Activated CD4-positive, alpha-beta memory T cell treated with anti-CD3 and anti-CD28 coated beads for 36 hours (primary cell): ENCODE results near the gene FKBP5. TPM values are rescaled to one million over a fixed set of nuclear protein-coding genes. Genes with fewer than 3 reads are reported as not detected.

Source experiments
- CTCF ChIA-PET: fragments of 350-600 bp; sonication (Branson Sonifier 250); formaldehyde crosslinking; loops from one replicate; lab custom pipeline; 2021; ENCODE audit warnings: antibody characterized with exemption, inconsistent platforms; lab: Charles Lee
- POLR2A ChIA-PET: fragments of 350-600 bp; sonication (Branson Sonifier 250); formaldehyde crosslinking; loops from one replicate; lab custom pipeline; 2021; ENCODE audit warnings: antibody characterized with exemption; lab: Charles Lee
- DNase-seq: peaks from one replicate; pipeline ENCODE4 v3.0.0-alpha.2; 2020
- H3K27ac Mint-ChIP-seq: one replicate; pipeline ENCODE4 v1.8.0; 2021; ENCODE audit warnings: mixed read lengths
- H3K27me3 Mint-ChIP-seq: one replicate; pipeline ENCODE4 v1.8.0; 2021; ENCODE audit warnings: mixed read lengths
- H3K36me3 Mint-ChIP-seq: one replicate; pipeline ENCODE4 v1.8.0; 2021; ENCODE audit warnings: mixed read lengths
- H3K4me1 Mint-ChIP-seq: one replicate; pipeline ENCODE4 v1.8.0; 2021; ENCODE audit warnings: low read depth, mixed read lengths
- H3K4me3 Mint-ChIP-seq: one replicate; pipeline ENCODE4 v1.8.0; 2021; ENCODE audit warnings: mild to moderate bottlenecking, mixed read lengths
- H3K9me3 Mint-ChIP-seq: one replicate; pipeline ENCODE4 v1.8.0; 2021; ENCODE audit warnings: mixed read lengths
- intact Hi-C: fragments of 100-400 bp; cut with micrococcal nuclease; formaldehyde crosslinking; loops from one replicate; pipeline ENCODE4 v1.15.1; 2023
- microRNA-seq: library from miRNA; unstranded; fragments of <30 nt; microRNA quantifications from one replicate; pipeline ENCODE4 v1.2.0, GENCODE V29; 2022; ENCODE audit warnings: borderline number of aligned reads, borderline microRNAs expressed, borderline replicate concordance
- total RNA-seq, 2 experiments: library from RNA; stranded (reverse); gene quantifications; one replicate each; pipeline ENCODE4 v1.2.3, GENCODE V29; 2021

The FKBP5 gene
- total RNA-seq, 2 experiments from 2014 or later, result 111 to 112 TPM

GRCh38 chr6:35534407-35535170 lies 154.1 kb downstream of the FKBP5 start:
- Mint-ChIP-seq H3K4me3 (no peak overlapping the region), H3K27me3 (no peaks in the 10 kb centered on the region), H3K4me1 (no peaks in the 10 kb centered on the region), H3K36me3 (no peaks in the 10 kb centered on the region), H3K9me3 (no peaks in the 10 kb centered on the region), H3K27ac (no peak overlapping the region)
- ChIA-PET POLR2A (no interaction called here), CTCF (interaction anchor here (1.0 kb wide), 1 partner anchor 202 kb away, joined by 3 read pairs; the partner anchor contains the start of gene ARMC12)
- DNase-seq, result no peak
- intact Hi-C loops, result no loop called here

- Mint-ChIP-seq H3K9me3 (no peaks in the 10 kb centered on the region), H3K27ac (no peak overlapping the region), H3K4me3 (no peak overlapping the region), H3K36me3 (no peaks in the 10 kb centered on the region), H3K27me3 (no peaks in the 10 kb centered on the region), H3K4me1 (no peaks in the 10 kb centered on the region)
- POLR2A ChIA-PET, result no interaction called here
- no peak for DNase-seq
- CTCF ChIA-PET, result no interaction called here
- intact Hi-C loops, result no loop called here
Observed at GRCh38 chr6:35533981-35534380, 154.7 kb downstream of the FKBP5 start.

- Mint-ChIP-seq H3K36me3 (no peaks in the 10 kb centered on the region), H3K4me3 (no peak overlapping the region), H3K4me1 (no peaks in the 10 kb centered on the region), H3K27me3 (no peaks in the 10 kb centered on the region), H3K27ac (no peak overlapping the region), H3K9me3 (no peaks in the 10 kb centered on the region)
- ChIA-PET POLR2A (no interaction called here), CTCF (interaction anchor here (1.5 to 1.6 kb wide), 3 partner anchors 9 to 190 kb away, joined by 4 to 10 read pairs (median 10); partner anchors contain the start of gene PPARD)
- no peak for DNase-seq
- intact Hi-C loops, result no loop called here
Observed at GRCh38 chr6:35532126-35532525, 156.6 kb downstream of the FKBP5 start.

- no peak for DNase-seq
- ChIA-PET POLR2A (interaction anchor here (0.7 kb wide), 1 partner anchor 203 kb away, joined by 4 read pairs; no protein-coding TSS in a partner anchor), CTCF (interaction anchor here (0.7 to 5.9 kb wide), 7 partner anchors 8 to 212 kb away, joined by 3 to 125 read pairs (median 6); partner anchors contain the start of gene ARMC12)
- Mint-ChIP-seq H3K36me3 (no peaks in the 10 kb centered on the region), H3K27ac (no peak overlapping the region), H3K9me3 (no peaks in the 10 kb centered on the region), H3K27me3 (no peaks in the 10 kb centered on the region), H3K4me3 (no peak overlapping the region), H3K4me1 (peaks cover 8% of the 10 kb centered on the region)
- intact Hi-C loops, result no loop called here
Observed at GRCh38 chr6:35524380-35525020, 164.2 kb downstream of the FKBP5 start.

Small RNA genes within 50 kb of the gene (microRNA-seq; reads per million reads assigned to microRNA genes)
- 13.4 reads per million, percentile 38 among the genes with 10 or more reads in this experiment for gene MIR5690

Other genes with a start within 250 kb of the FKBP5 start
- 10 to 100 TPM; 18.9 to 19.2 TPM for gene FANCE, start 236.6 kb downstream of the FKBP5 start, total RNA-seq
- 1,000 to 10,000 TPM; 2,144 to 2,205 TPM for gene RPL10A, start 220.5 kb downstream of the FKBP5 start, total RNA-seq
- 1 to 10 TPM; 1.8 to 2.2 TPM for gene TEAD3, start 191.8 kb downstream of the FKBP5 start, total RNA-seq
- gene TULP1, start 176.0 kb downstream of the FKBP5 start, total RNA-seq, result not detected
- gene ARMC12, start 48.1 kb upstream of the FKBP5 start, total RNA-seq, result 1 to 10 TPM; 1.5 to 1.6 TPM
- gene CLPSL2, start 87.7 kb upstream of the FKBP5 start, total RNA-seq, result not detected
- gene CLPSL1, start 92.1 kb upstream of the FKBP5 start, total RNA-seq, result not detected
- not detected for gene CLPS, start 108.4 kb upstream of the FKBP5 start, total RNA-seq
- gene LHFPL5, start 116.4 kb upstream of the FKBP5 start, total RNA-seq, result not detected
- gene SRPK1, start 232.2 kb upstream of the FKBP5 start, total RNA-seq, result 100 to 1,000 TPM; 134 to 143 TPM